IMR-90 (cell line): Measurements from ENCODE around the gene PYGM. TPM values are rescaled to one million over a fixed set of nuclear protein-coding genes. Genes with fewer than 3 reads are reported as not detected.

ENCODE experiments used
- ATAC-seq: fragments of 200-7000 bp; cut with Tn5 transposase; 2 replicates; pipeline ENCODE4 v1.9.1; 2020; ENCODE audit warnings: low read depth, mild to moderate bottlenecking, moderate library complexity
- BruUV-seq: library from RNA; stranded (reverse); fragments of 400-500 nt; replicated peaks from 2 replicates; lab custom pipeline; 2021; lab: Mats Ljungman, UMichigan
- CTCF ChIA-PET: fragments of 300-600 bp; formaldehyde crosslinking; extraction: SDS; loops from one replicate; lab custom pipeline; 2021; ENCODE audit warnings: antibody characterized with exemption; lab: Yijun Ruan, JAX
- POLR2A ChIA-PET: fragments of 300-600 bp; sonication (Branson Sonifier 250); formaldehyde crosslinking; loops from one replicate; lab custom pipeline; 2022; ENCODE audit warnings: antibody characterized with exemption; ENCODE audit not compliant: unreplicated experiment; lab: Charles Lee
- DNase-seq: peaks from one replicate; pipeline ENCODE4 v3.0.0; 2013
- H2AFZ ChIP-seq: replicated peaks from 2 replicates; pipeline ENCODE3; 2013; ENCODE audit warnings: low read length, mild to moderate bottlenecking; ENCODE audit not compliant: poor library complexity
- H2AK5ac ChIP-seq: 2 replicates; pipeline ENCODE4 v1.6.1; 2013; ENCODE audit warnings: low read depth, low read length, inconsistent platforms
- H2AK9ac ChIP-seq: replicated peaks from 2 replicates; pipeline ENCODE3; 2013; ENCODE audit warnings: mild to moderate bottlenecking, low read depth, low read length, moderate library complexity; ENCODE audit not compliant: poor library complexity
- H2BK120ac ChIP-seq: 2 replicates; pipeline ENCODE4 v1.6.1; 2013; ENCODE audit warnings: low read depth, low read length, inconsistent platforms
- H2BK15ac ChIP-seq: 3 replicates; pipeline ENCODE4 v1.6.1; 2013; ENCODE audit warnings: low read depth, low read length, inconsistent platforms
- H2BK20ac ChIP-seq: 2 replicates; pipeline ENCODE4 v1.6.1; 2013; ENCODE audit warnings: low read depth, mild to moderate bottlenecking, inconsistent platforms, low read length, moderate library complexity
- H2BK5ac ChIP-seq: 2 replicates; pipeline ENCODE4 v1.6.1; 2013; ENCODE audit warnings: mild to moderate bottlenecking, low read depth, low read length, inconsistent platforms; ENCODE audit not compliant: poor library complexity, severe bottlenecking
- H3K14ac ChIP-seq: replicated peaks from 2 replicates; pipeline ENCODE4 v1.6.1; 2013; ENCODE audit warnings: low read depth, low read length, inconsistent platforms
- H3K18ac ChIP-seq: 2 replicates; pipeline ENCODE4 v1.6.1; 2013; ENCODE audit warnings: low read depth, low read length, control low read depth
- H3K23ac ChIP-seq: 2 replicates; pipeline ENCODE4 v1.6.1; 2013; ENCODE audit warnings: low read depth, low read length, inconsistent platforms
- H3K27ac ChIP-seq: 2 replicates; pipeline ENCODE4 v1.5.1; 2013; ENCODE audit warnings: mild to moderate bottlenecking, control low read depth, low read length; ENCODE audit not compliant: insufficient read depth
- H3K27me3 ChIP-seq: 2 replicates; pipeline ENCODE4 v1.6.1; 2013; ENCODE audit warnings: low read length; ENCODE audit not compliant: control insufficient read depth, insufficient read depth
- H3K36me3 ChIP-seq: 2 replicates; pipeline ENCODE4 v1.6.1; 2013; ENCODE audit warnings: low read length, mixed read lengths; ENCODE audit not compliant: control insufficient read depth, insufficient read depth
- H3K4ac ChIP-seq: 2 replicates; pipeline ENCODE4 v1.6.1; 2013; ENCODE audit warnings: low read depth, low read length, inconsistent platforms
- H3K4me1 ChIP-seq: 2 replicates; pipeline ENCODE4 v1.6.1; 2013; ENCODE audit warnings: low read length, mixed read lengths; ENCODE audit not compliant: control insufficient read depth, insufficient read depth
- H3K4me2 ChIP-seq: 2 replicates; pipeline ENCODE4 v1.6.1; 2013; ENCODE audit warnings: low read depth, mild to moderate bottlenecking, control low read depth, low read length, moderate library complexity
- H3K4me3 ChIP-seq: 2 replicates; pipeline ENCODE4 v1.5.1; 2013; ENCODE audit warnings: low read depth, mild to moderate bottlenecking, control low read depth, low read length, moderate library complexity; ENCODE audit not compliant: insufficient read depth
- H3K56ac ChIP-seq: 2 replicates; pipeline ENCODE4 v1.6.1; 2013; ENCODE audit warnings: low read length, inconsistent platforms; ENCODE audit not compliant: insufficient read depth; ENCODE audit errors: extremely low read depth
- H3K79me1 ChIP-seq, 2 experiments: 2 replicates each; pipeline ENCODE4 v1.6.1; 2013; ENCODE audit warnings: low read length in 2 of 2, inconsistent platforms in 1 of 2, low read depth in 1 of 2
- H3K9ac ChIP-seq: 2 replicates; pipeline ENCODE4 v1.6.1; 2013; ENCODE audit warnings: low read depth, low read length, control low read depth
- H3K9me1 ChIP-seq: 2 replicates; pipeline ENCODE4 v1.6.1; 2013; ENCODE audit warnings: low read length, inconsistent platforms; ENCODE audit not compliant: insufficient read depth
- H3K9me3 ChIP-seq: 2 replicates; pipeline ENCODE4 v1.6.1; 2013; ENCODE audit warnings: low read length; ENCODE audit not compliant: control insufficient read depth, insufficient read depth
- H4K20me1 ChIP-seq: 2 replicates; pipeline ENCODE4 v1.6.1; 2013; ENCODE audit warnings: low read length, inconsistent platforms; ENCODE audit not compliant: insufficient read depth
- H4K5ac ChIP-seq: 2 replicates; pipeline ENCODE4 v1.6.1; 2013; ENCODE audit warnings: mild to moderate bottlenecking, low read depth, low read length, control low read depth
- H4K8ac ChIP-seq, 2 experiments: 2 replicates each; pipeline ENCODE4 v1.6.1; 2013; ENCODE audit warnings: low read depth in 2 of 2, low read length in 2 of 2, control low read depth in 1 of 2, inconsistent platforms in 1 of 2
- H4K91ac ChIP-seq: 2 replicates; pipeline ENCODE4 v1.6.1; 2013; ENCODE audit warnings: low read depth, low read length, inconsistent platforms; ENCODE audit not compliant: insufficient read depth
- BHLHE40 ChIP-seq: fragments of 150-350 bp; IDR thresholded peaks from 2 replicates; pipeline ENCODE4 v1.6.1; 2016; ENCODE audit warnings: mild to moderate bottlenecking, low read depth, low read length
- CHD1 ChIP-seq: IDR thresholded peaks from 2 replicates; pipeline ENCODE4 v1.6.1; 2012; ENCODE audit warnings: low read depth, low read length, improper control_type of control experiment
- FOS ChIP-seq: fragments of 150-350 bp; IDR thresholded peaks from 2 replicates; pipeline ENCODE4 v1.6.1; 2016; ENCODE audit warnings: low read depth, low read length
- SMC3 ChIP-seq: fragments of 150-350 bp; IDR thresholded peaks from 2 replicates; pipeline ENCODE4 v1.6.1; 2016; ENCODE audit warnings: low read depth, mild to moderate bottlenecking, antibody characterized with exemption, low read length, moderate library complexity
- WGBS, 2 experiments: methylation state at CpG; one replicate each; pipeline versions ENCODE4 v1.1.5 to v1.1.7; 2013; ENCODE audit warnings: missing lambda C conversion rate in 2 of 2; ENCODE audit not compliant: insufficient read length in 1 of 2; ENCODE audit errors: extremely low coverage in 2 of 2; 5-methylcytosine and 5-hydroxymethylcytosine counted together
- dilution Hi-C: fragments of 300-500 bp; cut with HindIII; formaldehyde crosslinking; loops from one replicate; pipeline ENCODE4 v1.14.3; 2018; ENCODE audit warnings: low sequenced_read_pairs; ENCODE audit not compliant: unreplicated experiment
- in situ Hi-C: fragments of 300-500 bp; cut with MboI; formaldehyde crosslinking; loops from 3 replicates; pipeline ENCODE4 v1.14.3; 2019; ENCODE audit warnings: low sequenced_read_pairs, inconsistent platforms, mixed read lengths
- intact Hi-C: fragments of 100-400 bp; cut with micrococcal nuclease; formaldehyde crosslinking; loops from 2 replicates; pipeline ENCODE4 v1.10.0; 2022
- polyA plus RNA-seq, 3 experiments: library from polyadenylated mRNA; depleted of rRNA; stranded (reverse); fragments of >200 nt; gene quantifications; 2 replicates each; pipeline ENCODE4 v1.2.3, GENCODE V29; 2012; ENCODE audit warnings: low replicate concordance in 1 of 3
- total RNA-seq: library from RNA; depleted of rRNA; stranded (reverse); fragments of >200 nt; gene quantifications from 2 replicates; pipeline ENCODE4 v1.2.3, GENCODE V29; 2012

The PYGM gene
- total and polyA plus RNA-seq, 2 of the 4 experiments (the other 2 are of a cell fraction): 0.18 to 0.21 TPM

DNA sequence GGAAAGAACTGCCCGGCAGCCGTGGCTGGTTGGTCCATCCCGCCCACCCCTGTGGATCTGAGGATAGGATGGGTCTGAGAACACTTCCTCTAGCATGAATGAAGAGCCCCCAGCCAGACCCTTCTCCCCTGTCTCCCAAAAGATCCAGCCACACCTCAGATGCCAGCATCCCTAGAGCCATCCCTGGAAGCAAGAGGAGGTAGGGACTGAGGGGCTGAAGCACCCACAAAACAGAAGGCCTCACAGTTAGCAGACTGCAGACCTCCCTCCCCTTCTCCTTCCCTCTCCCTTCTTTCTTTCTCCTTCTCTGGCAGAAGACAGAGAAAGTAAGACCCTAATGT lies 38.4 kb downstream of the PYGM start:
- H3K4me1 ChIP-seq: no peaks in the 10 kb centered on the region
- no peak for DNase-seq
- no peak overlapping the region for H2BK15ac ChIP-seq
- H3K4ac ChIP-seq: no peak overlapping the region
- no peak overlapping the region for H4K8ac ChIP-seq
- peaks cover 76% of the 10 kb centered on the region for H3K27me3 ChIP-seq
- H2AFZ ChIP-seq: no peak overlapping the region
- no peaks in the 10 kb centered on the region for H3K9me1 ChIP-seq
- no peaks in the 10 kb centered on the region for H4K20me1 ChIP-seq
- H3K56ac ChIP-seq: no peak overlapping the region
- intact Hi-C loops (no loop called here), in situ Hi-C loops (no loop called here), dilution Hi-C loops (no loop called here)
- no peak overlapping the region for H2AK9ac ChIP-seq
- no peak overlapping the region for H2AK5ac ChIP-seq
- H2BK120ac ChIP-seq: no peak overlapping the region
- H3K9me3 ChIP-seq: no peaks in the 10 kb centered on the region
- no peaks in the 10 kb centered on the region for H3K79me1 ChIP-seq
- no peak overlapping the region for H2BK20ac ChIP-seq
- H3K9ac ChIP-seq: no peak overlapping the region
- no peaks in the 10 kb centered on the region for H3K36me3 ChIP-seq
- BruUV-seq: no TSS peak
- H3K4me3 ChIP-seq: no peak overlapping the region
- ChIA-PET POLR2A (no interaction called here), CTCF (no interaction called here)
- H4K5ac ChIP-seq: no peak overlapping the region
- no peak for ATAC-seq
- H2BK5ac ChIP-seq: no peak overlapping the region
- H3K4me2 ChIP-seq: no peak overlapping the region
- WGBS, 2 experiments: no CpG with 5 or more reads among the region's 3 CpGs
- H3K14ac ChIP-seq: no peak overlapping the region
- no peak for TF ChIP-seq BHLHE40
- TF ChIP-seq FOS: no peak
- TF ChIP-seq SMC3: no peak
- no peak for TF ChIP-seq CHD1
- H3K27ac ChIP-seq: no peak overlapping the region
- H4K91ac ChIP-seq: no peak overlapping the region
- no peak overlapping the region for H3K23ac ChIP-seq
- no peak overlapping the region for H3K18ac ChIP-seq
